GM10266 (cell line): Measurements from ENCODE around the gene MRPL18.
"Not testable (repeated sequence)": the region's sequence is repeated elsewhere in the genome, so short reads cannot be mapped to it uniquely, and the experiment has no call there.

Experiments used
- DNase-seq: peaks from one replicate; pipeline ENCODE4 v3.0.0; 2012; ENCODE audit errors: extremely low spot score
- CTCF ChIP-seq: IDR thresholded peaks from 2 replicates; pipeline ENCODE4 v1.5.1; 2012; ENCODE audit warnings: mild to moderate bottlenecking, low read depth; ENCODE audit not compliant: control insufficient read depth, insufficient read depth; ENCODE audit errors: missing control alignments

The MRPL18 gene

GRCh38 chr6:159806021-159806458 lies 15.8 kb downstream of the MRPL18 start:
- DNase-seq, result no peak
- TF ChIP-seq CTCF, result no peak

GRCh38 chr6:159807150-159807858 lies 17.0 kb downstream of the MRPL18 start:
- DNase-seq, result no peak

GRCh38 chr6:159808647-159809046 lies 18.4 kb downstream of the MRPL18 start:
- TF ChIP-seq CTCF, result no peak
- DNase-seq, result no peak

More at GRCh38 chr6:159807150-159807858, 17.0 kb downstream of the MRPL18 start:
- no peak for TF ChIP-seq CTCF

- no peak for DNase-seq
Observed at GRCh38 chr6:159809149-159809548, 18.9 kb downstream of the MRPL18 start.

GRCh38 chr6:159813781-159814180 lies 23.5 kb downstream of the MRPL18 start:
- no peak for DNase-seq
- TF ChIP-seq CTCF, result no peak

More at GRCh38 chr6:159809149-159809548, 18.9 kb downstream of the MRPL18 start:
- TF ChIP-seq CTCF, result no peak

GRCh38 chr6:159815410-159815809 lies 25.1 kb downstream of the MRPL18 start:
- DNase-seq, result no peak
- TF ChIP-seq CTCF, result no peak

- not testable (repeated sequence) for DNase-seq
Observed at GRCh38 chr6:159816775-159817174, 26.5 kb downstream of the MRPL18 start.

- no peak for TF ChIP-seq CTCF
- DNase-seq, result no peak
Observed at GRCh38 chr6:159817951-159818739, 27.9 kb downstream of the MRPL18 start.
